OCI-LY3 (cell line): ENCODE results near the gene MBTPS2.
A peak's percentile ranks its signal among the peaks of the same experiment; 100 is the strongest.

ENCODE experiments used
- H2AFZ ChIP-seq: fragments of 200-600, 300-600 bp; shearing (Covaris generic); 2 replicates; pipeline ENCODE4 v1.6.0; 2014; ENCODE audit warnings: antibody characterized with exemption, low read depth, low read length
- H3K27ac ChIP-seq: fragments of 200-600, 300-600 bp; sonication (generic); 2 replicates; pipeline ENCODE4 v1.5.1; 2014; ENCODE audit warnings: mild to moderate bottlenecking, low read length, moderate library complexity, mixed read lengths
- H3K27me3 ChIP-seq: fragments of 200-600, 300-600 bp; sonication (generic); 2 replicates; pipeline ENCODE4 v1.6.1; 2014; ENCODE audit warnings: low read depth, low read length, mixed read lengths
- H3K36me3 ChIP-seq: fragments of 200-600, 300-600 bp; sonication (generic); replicated peaks from 2 replicates; pipeline ENCODE3; 2014; ENCODE audit warnings: low read depth, low read length, mixed read lengths
- H3K4me1 ChIP-seq: fragments of 300-600, 200-600 bp; sonication (generic); 2 replicates; pipeline ENCODE4 v1.6.1; 2014; ENCODE audit warnings: low read length, mixed read lengths
- H3K4me2 ChIP-seq: fragments of 200-600, 300-600 bp; sonication (generic); 2 replicates; pipeline ENCODE4 v1.6.1; 2014; ENCODE audit warnings: low read length, mixed read lengths
- H3K4me3 ChIP-seq: fragments of 300-600, 200-600 bp; sonication (generic); 2 replicates; pipeline ENCODE4 v1.5.1; 2014; ENCODE audit warnings: antibody characterized with exemption, mild to moderate bottlenecking, low read length, moderate library complexity
- H3K79me2 ChIP-seq: fragments of 300-600, 200-600 bp; shearing (Covaris generic); 2 replicates; pipeline ENCODE4 v1.6.1; 2014; ENCODE audit warnings: mild to moderate bottlenecking, low read length, mixed read lengths
- H3K9ac ChIP-seq: fragments of 300-600, 200-600 bp; shearing (Covaris generic); 2 replicates; pipeline ENCODE4 v1.6.0; 2014; ENCODE audit warnings: mild to moderate bottlenecking, low read length, moderate library complexity
- H3K9me3 ChIP-seq: fragments of 200-600, 300-600 bp; shearing (Covaris generic); 2 replicates; pipeline ENCODE4 v1.6.1; 2014; ENCODE audit warnings: low read length, mixed read lengths; ENCODE audit not compliant: insufficient read depth
- H4K20me1 ChIP-seq: fragments of 200-600, 300-600 bp; sonication (generic); 2 replicates; pipeline ENCODE4 v1.6.1; 2016; ENCODE audit warnings: low read length, mixed read lengths; ENCODE audit not compliant: insufficient read depth
- CTCF ChIP-seq: fragments of 200-600, 300-600 bp; sonication (generic); IDR thresholded peaks from 2 replicates; pipeline ENCODE4 v1.5.1; 2014; ENCODE audit warnings: antibody characterized with exemption, low read length, low read depth
- EZH2phosphoT487 ChIP-seq: fragments of 200-600 bp; shearing (Covaris generic); IDR thresholded peaks from 2 replicates; pipeline ENCODE4 v1.6.1; 2018; ENCODE audit warnings: antibody characterized with exemption, mixed run types, low read depth

MBTPS2 gene

GRCh38 chrX:21840193-21840545, 752 bp downstream of the MBTPS2 start:
- Histone ChIP-seq H4K20me1 (no peaks in the 10 kb centered on the region), H3K27ac (peak overlapping the region; percentile 62), H3K4me2 (peak overlapping the region; percentile 98), H3K36me3 (no peaks in the 10 kb centered on the region), H3K4me1 (peaks cover 11% of the 10 kb centered on the region; the same call in 1 of the 2 replicates), H3K9ac (peak overlapping the region; percentile 93), H3K79me2 (peaks cover 16% of the 10 kb centered on the region), H2AFZ (peak overlapping the region; percentile 82; the same call in 1 of the 2 replicates), H3K27me3 (no peaks in the 10 kb centered on the region), H3K4me3 (peak overlapping the region; percentile 84), H3K9me3 (no peaks in the 10 kb centered on the region)
- TF ChIP-seq EZH2phosphoT487: no peak
- TF ChIP-seq CTCF: no peak

- Histone ChIP-seq H3K4me1 (peaks cover 11% of the 10 kb centered on the region; the same call in 1 of the 2 replicates), H3K9me3 (no peaks in the 10 kb centered on the region), H3K27me3 (no peaks in the 10 kb centered on the region), H3K79me2 (peaks cover 16% of the 10 kb centered on the region), H2AFZ (no peak overlapping the region), H4K20me1 (no peaks in the 10 kb centered on the region), H3K36me3 (peaks cover 5% of the 10 kb centered on the region), H3K27ac (no peak overlapping the region), H3K4me2 (no peak overlapping the region), H3K9ac (no peak overlapping the region), H3K4me3 (no peak overlapping the region)
- TF ChIP-seq CTCF (no peak), EZH2phosphoT487 (no peak)
Observed at GRCh38 chrX:21843179-21843578, 3.8 kb downstream of the MBTPS2 start.

- TF ChIP-seq CTCF: no peak
- no peak for TF ChIP-seq EZH2phosphoT487
- no peak overlapping the region for H3K4me2 ChIP-seq
- H2AFZ ChIP-seq: no peak overlapping the region
Observed at GRCh38 chrX:21845096-21845495, 5.7 kb downstream of the MBTPS2 start.

GRCh38 chrX:21847342-21847741, 7.9 kb downstream of the MBTPS2 start:
- H3K79me2 ChIP-seq: no peaks in the 10 kb centered on the region
- no peak overlapping the region for H3K9ac ChIP-seq
- H3K4me2 ChIP-seq: no peak overlapping the region
- H2AFZ ChIP-seq: no peak overlapping the region
- no peak overlapping the region for H3K27ac ChIP-seq
- H3K36me3 ChIP-seq: peaks cover 9% of the 10 kb centered on the region
- no peaks in the 10 kb centered on the region for H3K9me3 ChIP-seq
- TF ChIP-seq CTCF (no peak), EZH2phosphoT487 (no peak)
- H4K20me1 ChIP-seq: no peaks in the 10 kb centered on the region
- H3K4me3 ChIP-seq: no peak overlapping the region
- H3K27me3 ChIP-seq: no peaks in the 10 kb centered on the region
- H3K4me1 ChIP-seq: no peaks in the 10 kb centered on the region

More at GRCh38 chrX:21845096-21845495, 5.7 kb downstream of the MBTPS2 start:
- Histone ChIP-seq H4K20me1 (no peaks in the 10 kb centered on the region), H3K4me1 (peaks cover 7% of the 10 kb centered on the region; the same call in 1 of the 2 replicates), H3K36me3 (peaks cover 5% of the 10 kb centered on the region), H3K79me2 (peaks cover 9% of the 10 kb centered on the region), H3K4me3 (no peak overlapping the region), H3K27ac (no peak overlapping the region), H3K27me3 (no peaks in the 10 kb centered on the region), H3K9ac (no peak overlapping the region), H3K9me3 (no peaks in the 10 kb centered on the region)
